Prostate gland (tissue), 2 donors: ENCODE results near the gene TBX10. TPM values are rescaled to one million over a fixed set of nuclear protein-coding genes. Genes with fewer than 3 reads are reported as not detected.
"Not testable (repeated sequence)": the region's sequence is repeated elsewhere in the genome, so short reads cannot be mapped to it uniquely, and the experiment has no call there.

ENCODE experiments used
- DNase-seq: peaks from one replicate; pipeline ENCODE4 v3.0.0-alpha.2; 2019; ENCODE audit warnings: low spot score
- H3K27ac ChIP-seq, 2 donors: fragments of 200-600 bp; sonication (generic); 2 replicates each; pipeline ENCODE4 v1.5.1; 2017 to 2019
- H3K27me3 ChIP-seq: fragments of 200-600 bp; sonication (generic); replicated peaks from 2 replicates; pipeline ENCODE4 v1.5.1; 2019; ENCODE audit not compliant: insufficient read depth
- H3K36me3 ChIP-seq, 2 donors: fragments of 200-600 bp; sonication (generic); 1 replicate in 1 of 2; 2 replicates in 1 of 2; pipeline versions ENCODE4 v1.5.1 to v1.8.1; 2017 to 2019
- H3K4me1 ChIP-seq: fragments of 200-600 bp; sonication (generic); replicated peaks from 2 replicates; pipeline ENCODE4 v1.5.1; 2019
- H3K4me3 ChIP-seq, 2 donors: fragments of 200-600 bp; sonication (generic); 2 replicates each; pipeline ENCODE4 v1.5.1; 2017 to 2019
- H3K9me3 ChIP-seq: fragments of 200-600 bp; sonication (generic); 2 replicates; pipeline ENCODE4 v1.5.1; 2017
- POLR2A ChIP-seq: fragments of 450-650 bp; IDR thresholded peaks from one replicate; pipeline ENCODE4 v1.6.1; 2016; ENCODE audit warnings: antibody characterized with exemption, mild to moderate bottlenecking
- POLR2AphosphoS5 ChIP-seq: sonication (generic); formaldehyde crosslinking; IDR thresholded peaks from one replicate; pipeline ENCODE4 v1.6.1; 2017; ENCODE audit warnings: antibody characterized with exemption
- WGBS: methylation state at CpG from one replicate; pipeline ENCODE4 v1.1.5; 2018; 5-methylcytosine and 5-hydroxymethylcytosine counted together
- intact Hi-C: fragments of 100-400 bp; cut with DNase I; formaldehyde crosslinking; loops from one replicate; pipeline ENCODE4 v1.14.2; 2022
- total RNA-seq, 2 donors: library from RNA; depleted of rRNA; stranded (reverse); fragments of >200 nt; gene quantifications; one replicate each; pipeline ENCODE4 v1.1.0, GENCODE V29; 2016
- TF ChIP-seq, protein P1 (sequence below), 4 experiments: fragments of 200-600 bp in 2 of 4; fragments of 450-650 bp in 2 of 4; sonication (generic) in 2 of 4; IDR thresholded peaks; 1 replicate in 3 of 4; 2 replicates in 1 of 4; pipeline ENCODE4 v1.5.1; 2016 to 2019; ENCODE audit warnings: antibody characterized with exemption in 4 of 4, mild to moderate bottlenecking in 2 of 4, moderate library complexity in 2 of 4

Gene TBX10
- total RNA-seq: not detected

DNA sequence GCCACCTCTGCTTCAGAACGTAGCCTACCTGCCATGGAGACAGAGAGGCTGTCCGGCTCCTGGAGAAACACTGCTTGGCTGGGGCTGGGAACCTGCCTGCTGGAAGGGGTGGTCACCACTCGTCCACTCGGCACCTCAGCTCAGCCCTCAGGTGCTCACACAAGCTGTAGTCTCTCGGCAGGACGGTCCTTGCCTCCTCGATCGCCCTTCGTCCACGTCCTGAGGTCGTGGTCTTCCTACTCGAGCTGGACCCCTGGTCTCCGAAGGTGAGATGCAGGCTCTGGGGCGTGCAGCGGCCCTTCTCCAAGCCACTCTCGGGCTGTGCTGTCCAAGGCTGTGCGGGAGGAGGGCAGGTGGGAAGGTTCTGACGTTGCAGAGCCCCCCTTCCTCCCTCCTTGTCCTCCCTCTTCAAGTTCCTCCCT lies at the start of gene TBX10:
Gene TBX10 (minus strand): TSS at position 326 of the 422 bp plus-strand sequence. CDS start 291 bp downstream, at position 35.
- 86% methylated on average over 18 of the region's 18 CpGs for WGBS
- no peaks in the 10 kb centered on the region for H3K36me3 ChIP-seq
- TF ChIP-seq POLR2AphosphoS5: no peak
- TF ChIP-seq, protein P1, sequence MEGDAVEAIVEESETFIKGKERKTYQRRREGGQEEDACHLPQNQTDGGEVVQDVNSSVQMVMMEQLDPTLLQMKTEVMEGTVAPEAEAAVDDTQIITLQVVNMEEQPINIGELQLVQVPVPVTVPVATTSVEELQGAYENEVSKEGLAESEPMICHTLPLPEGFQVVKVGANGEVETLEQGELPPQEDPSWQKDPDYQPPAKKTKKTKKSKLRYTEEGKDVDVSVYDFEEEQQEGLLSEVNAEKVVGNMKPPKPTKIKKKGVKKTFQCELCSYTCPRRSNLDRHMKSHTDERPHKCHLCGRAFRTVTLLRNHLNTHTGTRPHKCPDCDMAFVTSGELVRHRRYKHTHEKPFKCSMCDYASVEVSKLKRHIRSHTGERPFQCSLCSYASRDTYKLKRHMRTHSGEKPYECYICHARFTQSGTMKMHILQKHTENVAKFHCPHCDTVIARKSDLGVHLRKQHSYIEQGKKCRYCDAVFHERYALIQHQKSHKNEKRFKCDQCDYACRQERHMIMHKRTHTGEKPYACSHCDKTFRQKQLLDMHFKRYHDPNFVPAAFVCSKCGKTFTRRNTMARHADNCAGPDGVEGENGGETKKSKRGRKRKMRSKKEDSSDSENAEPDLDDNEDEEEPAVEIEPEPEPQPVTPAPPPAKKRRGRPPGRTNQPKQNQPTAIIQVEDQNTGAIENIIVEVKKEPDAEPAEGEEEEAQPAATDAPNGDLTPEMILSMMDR (IDR thresholded peaks at IDR 0.05): no peak
- no peak for TF ChIP-seq POLR2A
- H3K9me3 ChIP-seq: no peaks in the 10 kb centered on the region
- DNase-seq: no peak
- H3K4me3 ChIP-seq: no peak within 1 kb of the TSS
- H3K27me3 ChIP-seq: no peaks in the 10 kb centered on the region
- no peaks in the 10 kb centered on the region for H3K4me1 ChIP-seq
- no peak within 1 kb of the TSS for H3K27ac ChIP-seq
- intact Hi-C loops: loop anchor here (10.0 kb wide), 1 partner anchor 165 kb away; no protein-coding TSS in a partner anchor

DNA sequence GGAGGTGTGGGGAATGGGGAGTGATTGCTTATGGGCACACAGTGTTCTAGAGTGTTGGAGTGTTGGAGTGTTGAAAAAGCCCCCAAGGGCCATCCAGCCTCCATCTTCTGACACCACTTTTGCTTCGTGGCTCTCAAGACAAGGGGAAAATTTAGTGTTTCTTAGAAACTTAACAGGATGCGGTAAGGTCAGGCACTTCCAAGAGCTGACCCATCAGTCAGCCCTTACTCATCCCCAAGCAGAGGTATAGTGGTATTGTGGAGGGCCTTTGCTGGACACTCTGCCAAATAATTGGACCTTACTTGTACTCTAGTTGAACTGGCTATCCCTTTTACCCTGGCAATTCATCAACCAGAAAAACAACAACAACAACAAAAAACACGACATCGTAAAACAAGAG lies 49.6 kb upstream of the TBX10 start:
- intact Hi-C loops: no loop called here
- H3K9me3 ChIP-seq: no peaks in the 10 kb centered on the region
- H3K36me3 ChIP-seq: no peaks in the 10 kb centered on the region
- H3K4me1 ChIP-seq: no peaks in the 10 kb centered on the region
- DNase-seq: no peak
- no peaks in the 10 kb centered on the region for H3K27me3 ChIP-seq
- H3K27ac ChIP-seq: no peak overlapping the region
- TF ChIP-seq POLR2A (no peak), POLR2AphosphoS5 (no peak)
- TF ChIP-seq, protein P1 (IDR thresholded peaks at IDR 0.05): no peak
- H3K4me3 ChIP-seq: no peak overlapping the region
- 87% methylated on average over 4 of the region's 4 CpGs for WGBS

DNA sequence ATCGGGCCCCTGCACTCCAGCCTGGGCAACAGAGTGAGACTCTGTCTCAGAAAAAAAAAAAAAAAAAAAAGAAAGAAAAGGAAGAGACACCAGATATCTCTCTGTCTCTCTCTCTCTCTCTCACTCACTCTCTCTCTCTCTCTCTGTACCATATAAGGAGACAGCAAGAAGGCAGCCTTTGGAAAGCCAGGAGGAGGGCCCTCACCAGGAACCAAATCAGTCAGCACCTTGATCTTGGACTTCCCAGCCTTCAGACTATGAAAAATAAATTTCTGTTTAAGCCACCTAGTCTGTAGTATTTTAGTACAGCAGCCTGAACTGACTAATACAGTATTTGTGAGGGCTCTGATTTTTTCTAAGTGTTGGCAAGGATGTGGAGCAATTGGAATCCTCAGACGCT lies 48.4 kb upstream of the TBX10 start:
- no peaks in the 10 kb centered on the region for H3K36me3 ChIP-seq
- no peaks in the 10 kb centered on the region for H3K9me3 ChIP-seq
- no peaks in the 10 kb centered on the region for H3K4me1 ChIP-seq
- TF ChIP-seq POLR2AphosphoS5 (no peak), POLR2A (no peak)
- TF ChIP-seq, protein P1 (IDR thresholded peaks at IDR 0.05): no peak
- 94% methylated on average over 2 of the region's 2 CpGs for WGBS
- no peak for DNase-seq
- no peaks in the 10 kb centered on the region for H3K27me3 ChIP-seq
- intact Hi-C loops: no loop called here
- H3K27ac ChIP-seq: no peak overlapping the region
- H3K4me3 ChIP-seq: no peak overlapping the region

DNA sequence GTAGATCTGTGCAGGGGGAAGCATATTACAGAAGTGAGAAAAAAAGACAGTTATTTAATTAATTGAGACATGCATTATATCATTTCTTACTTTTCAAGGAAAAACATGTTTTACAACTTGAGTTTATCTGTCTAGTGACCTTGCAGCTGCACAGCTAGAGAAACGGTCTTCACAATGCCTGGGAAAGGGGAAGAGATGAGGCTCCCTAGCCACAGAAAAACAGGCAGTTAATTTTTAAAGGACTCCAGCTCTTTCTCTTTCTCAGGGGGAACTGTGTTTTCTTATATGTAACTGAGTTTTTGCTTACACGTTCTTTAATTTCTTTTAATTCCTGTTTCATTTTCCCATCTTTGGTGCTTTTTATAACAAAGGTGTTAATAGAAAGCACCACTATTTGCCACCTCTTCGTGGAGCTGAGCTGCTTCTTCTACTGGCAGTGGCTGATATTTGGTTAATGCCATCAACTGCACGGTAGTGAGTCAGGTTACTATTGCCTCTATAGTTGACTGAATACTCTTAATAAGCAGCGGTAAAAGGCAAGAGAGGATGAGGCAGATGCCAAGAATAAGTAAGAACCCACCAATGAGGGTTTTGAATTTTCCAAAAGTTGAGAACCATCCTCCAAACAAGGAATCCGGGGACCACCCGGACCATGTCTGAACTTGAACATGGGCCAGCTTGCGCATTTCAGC lies 46.2 kb upstream of the TBX10 start:
- intact Hi-C loops, DNase-seq, H3K4me3 ChIP-seq, H3K4me1 ChIP-seq, H3K27me3 ChIP-seq, H3K9me3 ChIP-seq, H3K27ac ChIP-seq, H3K36me3 ChIP-seq: not testable (repeated sequence)
- 52% methylated on average over 8 of the region's 8 CpGs for WGBS

- H3K4me1 ChIP-seq, intact Hi-C loops, H3K27me3 ChIP-seq, H3K36me3 ChIP-seq, H3K9me3 ChIP-seq, H3K4me3 ChIP-seq: not testable (repeated sequence)
- peak; percentile 62 for DNase-seq
- H3K27ac ChIP-seq: peak overlapping the region in 1 of 2 donors; percentile 15
- WGBS: 46% methylated on average over 14 of the region's 14 CpGs
- TF ChIP-seq POLR2AphosphoS5: peak; percentile 44
Observed at GRCh38 chr11:67682126-67683034, 42.8 kb upstream of the TBX10 start.
